GM23338 (cell line): ENCODE data around the gene CTCFL. TPM values are rescaled to one million over a fixed set of nuclear protein-coding genes. Genes with fewer than 3 reads are reported as not detected.

Experiments used
- ATAC-seq: fragments of 200-7000 bp; cut with Tn5 transposase; 3 replicates; pipeline ENCODE4 v1.9.1; 2020
- DNase-seq: peaks from one replicate; pipeline ENCODE4 v3.0.0-alpha.2; 2015; ENCODE audit warnings: low spot score
- H2AFZ ChIP-seq: fragments of 200-600 bp; sonication (generic); 2 replicates; pipeline ENCODE4 v1.8.0; 2016; ENCODE audit warnings: antibody characterized with exemption, mild to moderate bottlenecking, moderate library complexity
- H3F3A ChIP-seq: fragments of 200-600 bp; sonication (generic); replicated peaks from 2 replicates; pipeline ENCODE4 v1.8.0; 2017; ENCODE audit warnings: antibody characterized with exemption, mixed run types, low read depth
- H3K27ac ChIP-seq: fragments of 200-600 bp; sonication (generic); 2 replicates; pipeline ENCODE4 v1.6.1; 2016; ENCODE audit warnings: low read depth
- H3K27me3 ChIP-seq: fragments of 200-600 bp; sonication (generic); 2 replicates; pipeline ENCODE4 v1.8.0; 2016; ENCODE audit warnings: mild to moderate bottlenecking, mixed run types, moderate library complexity; ENCODE audit not compliant: insufficient read depth
- H3K36me3 ChIP-seq: fragments of 200-600 bp; sonication (generic); 2 replicates; pipeline ENCODE4 v1.8.0; 2016; ENCODE audit warnings: mild to moderate bottlenecking; ENCODE audit not compliant: insufficient read depth
- H3K4me1 ChIP-seq: fragments of 200-600 bp; sonication (generic); 2 replicates; pipeline ENCODE4 v1.8.0; 2016; ENCODE audit warnings: mild to moderate bottlenecking, moderate library complexity; ENCODE audit not compliant: insufficient read depth
- H3K4me2 ChIP-seq: fragments of 200-600 bp; sonication (generic); 2 replicates; pipeline ENCODE4 v1.7.1; 2017; ENCODE audit warnings: mixed run types
- H3K4me3 ChIP-seq: fragments of 200-600 bp; sonication (generic); 2 replicates; pipeline ENCODE4 v1.6.1; 2016; ENCODE audit warnings: mixed run types
- H3K79me2 ChIP-seq: fragments of 200-600 bp; sonication (generic); replicated peaks from 2 replicates; pipeline ENCODE4 v1.8.0; 2017; ENCODE audit warnings: mild to moderate bottlenecking; ENCODE audit not compliant: insufficient read depth
- H3K9me2 ChIP-seq: fragments of 200-600 bp; sonication (generic); 2 replicates; pipeline ENCODE4 v1.8.0; 2017; ENCODE audit not compliant: insufficient read depth
- H4K20me1 ChIP-seq: fragments of 200-600 bp; sonication (generic); replicated peaks from 2 replicates; pipeline ENCODE4 v1.8.0; 2017; ENCODE audit warnings: mild to moderate bottlenecking; ENCODE audit not compliant: insufficient read depth
- H3K27ac Mint-ChIP-seq: 2 replicates; pipeline ENCODE4 v1.8.0; 2020; ENCODE audit warnings: inconsistent platforms, mild to moderate bottlenecking, moderate library complexity, mixed read lengths
- H3K27me3 Mint-ChIP-seq: 3 replicates; pipeline ENCODE4 v1.8.0; 2022; ENCODE audit warnings: low read depth, mild to moderate bottlenecking, moderate library complexity, mixed read lengths, inconsistent platforms; ENCODE audit not compliant: insufficient read depth, poor library complexity
- H3K36me3 Mint-ChIP-seq: 3 replicates; pipeline ENCODE4 v1.8.0; 2021; ENCODE audit warnings: low read depth, mild to moderate bottlenecking, inconsistent platforms, moderate library complexity, mixed read lengths
- H3K4me1 Mint-ChIP-seq: 3 replicates; pipeline ENCODE4 v1.8.0; 2020; ENCODE audit warnings: mild to moderate bottlenecking, inconsistent platforms, mixed read lengths
- H3K4me3 Mint-ChIP-seq: 3 replicates; pipeline ENCODE4 v1.8.0; 2021; ENCODE audit warnings: moderate library complexity, mild to moderate bottlenecking, inconsistent platforms, mixed read lengths
- H3K9me3 Mint-ChIP-seq: 3 replicates; pipeline ENCODE4 v1.8.0; 2020; ENCODE audit warnings: moderate library complexity, mild to moderate bottlenecking, inconsistent platforms, mixed read lengths
- CREB1 ChIP-seq: fragments of 250-450 bp; sonication (Bioruptor Pico); IDR thresholded peaks from 2 replicates; pipeline ENCODE4 v1.5.0; 2020; ENCODE audit warnings: low read depth, mild to moderate bottlenecking, moderate library complexity
- CTCF ChIP-seq, 2 experiments: fragments of 200-600 bp in 1 of 2; sonication (generic) in 1 of 2; conservative IDR thresholded peaks; 2 replicates each; pipeline versions ENCODE4 v1.5.1 to v1.6.1; 2016 to 2017; ENCODE audit warnings: antibody characterized with exemption in 2 of 2, low read depth in 2 of 2, mild to moderate bottlenecking in 2 of 2, moderate library complexity in 1 of 2
- ETS1 ChIP-seq: IDR thresholded peaks from 2 replicates; pipeline ENCODE4 v1.6.1; 2016; ENCODE audit warnings: antibody characterized with exemption
- EZH2 ChIP-seq: fragments of 200-600 bp; sonication (generic); IDR thresholded peaks from one replicate; pipeline ENCODE4 v1.8.0; 2017; ENCODE audit warnings: antibody characterized with exemption, mild to moderate bottlenecking, low read depth; ENCODE audit not compliant: unreplicated experiment
- EZH2phosphoT487 ChIP-seq: fragments of 200-600 bp; sonication (generic); IDR thresholded peaks from one replicate; pipeline ENCODE4 v1.8.1; 2018; ENCODE audit warnings: antibody characterized with exemption; ENCODE audit not compliant: unreplicated experiment
- JUNB ChIP-seq: IDR thresholded peaks from one replicate; pipeline ENCODE4 v1.6.1; 2016; ENCODE audit warnings: antibody characterized with exemption; ENCODE audit not compliant: unreplicated experiment
- NANOG ChIP-seq: IDR thresholded peaks from 2 replicates; pipeline ENCODE4 v1.6.1; 2016; ENCODE audit warnings: antibody characterized with exemption, borderline replicate concordance
- POLR2AphosphoS5 ChIP-seq: IDR thresholded peaks from 2 replicates; pipeline ENCODE4 v1.6.1; 2016; ENCODE audit warnings: antibody characterized with exemption, low read depth
- REST ChIP-seq: IDR thresholded peaks from one replicate; pipeline ENCODE4 v1.6.1; 2018; ENCODE audit warnings: antibody characterized with exemption; ENCODE audit not compliant: unreplicated experiment
- STAT1 ChIP-seq: IDR thresholded peaks from one replicate; pipeline ENCODE4 v1.6.1; 2016; ENCODE audit warnings: antibody characterized with exemption; ENCODE audit not compliant: unreplicated experiment
- ZNF114 ChIP-seq: fragments of 250-450 bp; sonication (Bioruptor Pico); IDR thresholded peaks from 2 replicates; pipeline ENCODE4 v1.5.0; 2020; ENCODE audit warnings: mild to moderate bottlenecking, moderate library complexity
- ZNF331 ChIP-seq: fragments of 250-450 bp; sonication (Bioruptor Pico); IDR thresholded peaks from 2 replicates; pipeline ENCODE4 v1.5.0; 2020; ENCODE audit warnings: low read depth, mild to moderate bottlenecking, moderate library complexity
- ZNF462 ChIP-seq: fragments of 250-450 bp; sonication (Bioruptor Pico); IDR thresholded peaks from 2 replicates; pipeline ENCODE4 v1.5.0; 2020; ENCODE audit warnings: mild to moderate bottlenecking, moderate library complexity
- polyA plus RNA-seq: library from polyadenylated mRNA; unstranded; fragments of >200 nt; fragmentation: Nextera tagmentation; extraction: Ambion mirVana; gene quantifications from 2 replicates; pipeline ENCODE4 v1.2.1, GENCODE V29; 2016
- total RNA-seq: library from RNA; depleted of rRNA; stranded (reverse); fragments of >200 nt; shearing (Covaris generic); gene quantifications from 2 replicates; pipeline ENCODE4 v1.2.3, GENCODE V29; 2014

The CTCFL gene
- total and polyA plus RNA-seq, 2 experiments from 2014 or later: 0.55 to 1.4 TPM

GRCh38 chr20:57478176-57478575 is 46.8 kb downstream of the CTCFL start:
- Mint-ChIP-seq H3K4me3 (no peak overlapping the region), H3K9me3 (no peaks in the 10 kb centered on the region), H3K27me3 (peaks cover 4% of the 10 kb centered on the region), H3K4me1 (peaks cover 31% of the 10 kb centered on the region), H3K27ac (no peak overlapping the region), H3K36me3 (no peaks in the 10 kb centered on the region)
- Histone ChIP-seq H3K4me2 (no peak overlapping the region), H3K4me3 (no peak overlapping the region), H4K20me1 (no peaks in the 10 kb centered on the region), H3K27ac (no peak overlapping the region), H3K36me3 (no peaks in the 10 kb centered on the region), H2AFZ (no peak overlapping the region), H3K79me2 (no peaks in the 10 kb centered on the region), H3F3A (no peaks in the 10 kb centered on the region), H3K4me1 (peaks cover 17% of the 10 kb centered on the region), H3K9me2 (no peaks in the 10 kb centered on the region), H3K27me3 (no peaks in the 10 kb centered on the region)
- no peak for ATAC-seq
- TF ChIP-seq POLR2AphosphoS5: no peak
- no peak for TF ChIP-seq ZNF114
- TF ChIP-seq CREB1 (CRISPR knock-in tag): no peak
- TF ChIP-seq EZH2phosphoT487: no peak
- TF ChIP-seq CTCF (conservative IDR thresholded peaks at IDR 0.05; ENCODE audit: low read depth in 2 of 2): no peak
- TF ChIP-seq ZNF462: no peak
- no peak for TF ChIP-seq JUNB
- TF ChIP-seq NANOG: no peak
- TF ChIP-seq ZNF331 (CRISPR knock-in tag): no peak
- no peak for TF ChIP-seq REST
- no peak for TF ChIP-seq STAT1
- TF ChIP-seq EZH2: no peak
- TF ChIP-seq ETS1: no peak
- DNase-seq: no peak
